ENCODE results near the gene MAP1B. TPM values are rescaled to one million over a fixed set of nuclear protein-coding genes. Genes with fewer than 3 reads are reported as not detected.

MAP1B gene
- total RNA-seq, 4 donors from 2014 or later: 44.2 to 120 (median 83.4) TPM

- intact Hi-C loops (cut with DNase I; ENCODE audit: low total_unique reads): no loop called here
- peaks cover 5 to 22% (median 19%) of the 10 kb centered on the region in 3 donors for H3K27me3 ChIP-seq
- DNase-seq: no peak
- H3K4me3 ChIP-seq: peak overlapping the region in 3 of 4 donors; percentile 61 to 73 (median 70)
- peak; percentile 32 to 35 for ATAC-seq
- H3K36me3 ChIP-seq: no peaks in the 10 kb centered on the region
- no peaks in the 10 kb centered on the region for H3K9me3 ChIP-seq
- in situ Hi-C loops (cut with MboI; ENCODE audit: low sequenced_read_pairs in 4 of 4): no loop called here
- H3K4me1 ChIP-seq: peaks cover 0 to 12% of the 10 kb centered on the region in 2 donors
- peak overlapping the region in 3 of 4 donors; percentile 61 to 75 (median 71) for H3K27ac ChIP-seq
- TF ChIP-seq, protein P1, sequence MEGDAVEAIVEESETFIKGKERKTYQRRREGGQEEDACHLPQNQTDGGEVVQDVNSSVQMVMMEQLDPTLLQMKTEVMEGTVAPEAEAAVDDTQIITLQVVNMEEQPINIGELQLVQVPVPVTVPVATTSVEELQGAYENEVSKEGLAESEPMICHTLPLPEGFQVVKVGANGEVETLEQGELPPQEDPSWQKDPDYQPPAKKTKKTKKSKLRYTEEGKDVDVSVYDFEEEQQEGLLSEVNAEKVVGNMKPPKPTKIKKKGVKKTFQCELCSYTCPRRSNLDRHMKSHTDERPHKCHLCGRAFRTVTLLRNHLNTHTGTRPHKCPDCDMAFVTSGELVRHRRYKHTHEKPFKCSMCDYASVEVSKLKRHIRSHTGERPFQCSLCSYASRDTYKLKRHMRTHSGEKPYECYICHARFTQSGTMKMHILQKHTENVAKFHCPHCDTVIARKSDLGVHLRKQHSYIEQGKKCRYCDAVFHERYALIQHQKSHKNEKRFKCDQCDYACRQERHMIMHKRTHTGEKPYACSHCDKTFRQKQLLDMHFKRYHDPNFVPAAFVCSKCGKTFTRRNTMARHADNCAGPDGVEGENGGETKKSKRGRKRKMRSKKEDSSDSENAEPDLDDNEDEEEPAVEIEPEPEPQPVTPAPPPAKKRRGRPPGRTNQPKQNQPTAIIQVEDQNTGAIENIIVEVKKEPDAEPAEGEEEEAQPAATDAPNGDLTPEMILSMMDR (IDR thresholded peaks at IDR 0.05 in 4 of 5, conservative IDR thresholded peaks at IDR 0.05 in 1 of 5): no peak
- TF ChIP-seq POLR2A (IDR thresholded peaks at IDR 0.05): no peak
Measured at GRCh38 chr5:72109625-72110024, 2.4 kb downstream of the MAP1B start.

DNA sequence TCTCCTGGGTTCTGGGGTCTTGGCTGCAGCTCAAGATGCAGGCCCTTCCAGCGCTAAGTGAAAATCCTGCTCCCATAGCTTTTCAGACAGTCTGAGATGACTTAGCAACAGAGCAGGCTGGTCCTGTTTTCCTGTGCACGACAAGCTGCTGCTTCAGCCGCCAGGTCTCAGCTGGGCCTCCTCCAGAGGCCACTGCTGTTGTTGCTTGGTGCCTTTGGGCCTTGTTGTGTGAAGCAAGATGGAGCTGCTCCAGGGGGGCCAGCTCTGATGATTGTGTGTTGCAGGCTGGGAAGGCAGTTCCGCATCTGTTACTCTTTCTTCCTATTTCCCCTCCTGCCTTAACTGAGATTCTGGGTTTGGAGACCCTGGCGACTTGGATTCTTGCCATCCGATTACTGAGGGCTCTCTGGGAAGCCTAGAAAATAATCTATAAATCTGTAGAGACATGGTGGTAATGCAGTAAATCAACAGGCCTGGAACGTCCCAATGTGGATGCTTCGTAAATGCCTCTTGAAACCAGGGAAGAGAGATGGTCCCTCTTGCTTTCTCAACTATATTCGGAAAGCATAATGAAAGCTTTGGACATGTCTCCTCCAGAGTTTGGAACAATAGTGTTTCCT, 3.2 kb downstream of the MAP1B start:
- Histone ChIP-seq H3K4me3 (peak overlapping the region in 3 of 4 donors; percentile 6 to 70 (median 27)), H3K4me1 (peaks cover 0 to 12% of the 10 kb centered on the region in 2 donors), H3K27ac (peak overlapping the region in 3 of 4 donors; percentile 41 to 75 (median 61)), H3K27me3 (peaks cover 5 to 22% (median 19%) of the 10 kb centered on the region in 3 donors), H3K9me3 (no peaks in the 10 kb centered on the region), H3K36me3 (no peaks in the 10 kb centered on the region)
- intact Hi-C loops (cut with DNase I; ENCODE audit: low total_unique reads): no loop called here
- in situ Hi-C loops (cut with MboI; ENCODE audit: low sequenced_read_pairs in 4 of 4): no loop called here
- TF ChIP-seq, protein P1 (IDR thresholded peaks at IDR 0.05 in 4 of 5, conservative IDR thresholded peaks at IDR 0.05 in 1 of 5): no peak
- TF ChIP-seq POLR2A (IDR thresholded peaks at IDR 0.05): no peak
- DNase-seq (peak in 1 of 2 donors; percentile 24), ATAC-seq (no peak)

DNA sequence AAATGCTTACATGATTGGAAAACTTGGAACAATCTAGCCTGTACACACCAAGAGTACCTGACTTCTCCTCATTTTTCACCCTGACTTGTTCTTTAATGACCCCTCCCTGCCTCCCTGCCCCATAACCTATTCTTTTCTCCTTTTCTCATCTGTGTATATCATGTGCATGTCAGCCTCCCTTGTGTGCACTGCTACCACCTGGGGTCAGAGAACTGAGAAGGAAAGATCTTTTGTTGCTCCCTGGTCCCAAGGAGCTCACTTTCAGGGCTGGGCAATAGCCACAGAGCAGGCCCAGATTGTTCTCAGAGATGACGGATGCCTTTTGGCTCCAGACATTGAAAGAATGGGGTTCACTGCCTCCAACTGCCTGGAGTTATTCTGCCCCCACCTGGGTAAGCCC, 5.1 kb downstream of the MAP1B start:
- intact Hi-C loops (cut with DNase I; ENCODE audit: low total_unique reads) (no loop called here), in situ Hi-C loops (cut with MboI; ENCODE audit: low sequenced_read_pairs in 4 of 4) (no loop called here)
- Histone ChIP-seq H3K27ac (no peak overlapping the region), H3K9me3 (no peaks in the 10 kb centered on the region), H3K27me3 (peaks cover 5 to 10% (median 10%) of the 10 kb centered on the region in 3 donors), H3K4me3 (no peak overlapping the region), H3K36me3 (no peaks in the 10 kb centered on the region), H3K4me1 (peaks cover 0 to 5% of the 10 kb centered on the region in 2 donors)
- DNase-seq: no peak
- no peak for ATAC-seq
- TF ChIP-seq, protein P1 (IDR thresholded peaks at IDR 0.05 in 4 of 5, conservative IDR thresholded peaks at IDR 0.05 in 1 of 5): no peak
- no peak for TF ChIP-seq POLR2A (IDR thresholded peaks at IDR 0.05)

- DNase-seq (no peak), ATAC-seq (no peak)
- in situ Hi-C loops (cut with MboI; ENCODE audit: low sequenced_read_pairs in 4 of 4) (no loop called here), intact Hi-C loops (cut with DNase I; ENCODE audit: low total_unique reads) (no loop called here)
- no peak for TF ChIP-seq POLR2A (IDR thresholded peaks at IDR 0.05)
- TF ChIP-seq, protein P1 (IDR thresholded peaks at IDR 0.05 in 4 of 5, conservative IDR thresholded peaks at IDR 0.05 in 1 of 5): no peak
- no peaks in the 10 kb centered on the region for H3K4me1 ChIP-seq
- H3K27me3 ChIP-seq: no peaks in the 10 kb centered on the region
- no peak overlapping the region for H3K27ac ChIP-seq
- H3K9me3 ChIP-seq: no peaks in the 10 kb centered on the region
- no peaks in the 10 kb centered on the region for H3K36me3 ChIP-seq
- no peak overlapping the region for H3K4me3 ChIP-seq
Measured at GRCh38 chr5:72114629-72115028, 7.4 kb downstream of the MAP1B start.
